T-helper 22 cell (primary cell): ENCODE results near the gene TMEM132D.
"Not testable (repeated sequence)": the region's sequence is repeated elsewhere in the genome, so short reads cannot be mapped to it uniquely, and the experiment has no call there.

ENCODE experiments used
- DNase-seq: peaks from one replicate; pipeline ENCODE4 v3.0.0-alpha.2; 2020; ENCODE audit warnings: low read depth

TMEM132D gene

GRCh38 chr12:129234209-129234608, 669.6 kb downstream of the TMEM132D start:
- no peak for DNase-seq

GRCh38 chr12:129231491-129231890, 672.3 kb downstream of the TMEM132D start:
- no peak for DNase-seq

GRCh38 chr12:129230995-129231394, 672.8 kb downstream of the TMEM132D start:
- DNase-seq: no peak

DNA sequence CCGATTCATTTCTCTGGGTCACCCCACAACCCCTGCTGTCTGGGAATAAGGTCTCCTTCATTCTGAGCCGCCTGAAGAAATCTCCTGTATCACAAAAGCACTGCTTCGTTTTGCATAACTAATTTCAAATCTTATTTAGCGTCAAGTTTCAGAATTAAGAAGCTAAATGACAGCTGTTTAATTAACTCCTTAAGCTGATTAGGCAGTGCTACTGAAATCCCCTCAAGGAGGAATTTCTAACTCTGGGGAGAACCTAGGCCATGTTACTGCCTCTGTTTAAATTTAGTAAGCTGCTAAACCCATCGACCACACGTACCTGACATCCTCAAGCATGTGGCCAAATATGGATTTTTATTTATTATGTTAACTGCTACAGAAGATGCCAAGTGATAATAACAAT, 677.0 kb downstream of the TMEM132D start:
- DNase-seq: no peak

DNA sequence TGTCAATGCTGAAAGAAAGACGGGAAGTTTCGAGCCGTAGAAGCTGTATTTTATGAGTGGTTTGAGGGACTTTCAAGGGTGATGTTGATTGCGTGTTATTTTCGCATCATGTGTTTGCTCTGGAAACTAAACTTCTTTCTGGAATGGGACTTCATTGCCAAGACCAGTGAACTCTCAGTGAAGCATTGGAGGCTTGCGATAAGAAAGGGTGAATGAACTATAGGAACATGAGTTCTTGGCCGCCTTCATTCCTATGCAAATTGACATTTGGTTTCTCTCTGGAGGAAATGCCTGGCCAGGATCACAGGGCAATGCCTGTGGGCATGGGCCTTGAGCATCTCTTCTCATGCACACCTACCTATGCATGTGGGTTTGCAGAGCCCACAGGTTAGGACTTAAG, 677.8 kb downstream of the TMEM132D start:
- DNase-seq: no peak

GRCh38 chr12:129215556-129215955, 688.3 kb downstream of the TMEM132D start:
- DNase-seq: no peak

GRCh38 chr12:129213551-129213950, 690.3 kb downstream of the TMEM132D start:
- no peak for DNase-seq

DNA sequence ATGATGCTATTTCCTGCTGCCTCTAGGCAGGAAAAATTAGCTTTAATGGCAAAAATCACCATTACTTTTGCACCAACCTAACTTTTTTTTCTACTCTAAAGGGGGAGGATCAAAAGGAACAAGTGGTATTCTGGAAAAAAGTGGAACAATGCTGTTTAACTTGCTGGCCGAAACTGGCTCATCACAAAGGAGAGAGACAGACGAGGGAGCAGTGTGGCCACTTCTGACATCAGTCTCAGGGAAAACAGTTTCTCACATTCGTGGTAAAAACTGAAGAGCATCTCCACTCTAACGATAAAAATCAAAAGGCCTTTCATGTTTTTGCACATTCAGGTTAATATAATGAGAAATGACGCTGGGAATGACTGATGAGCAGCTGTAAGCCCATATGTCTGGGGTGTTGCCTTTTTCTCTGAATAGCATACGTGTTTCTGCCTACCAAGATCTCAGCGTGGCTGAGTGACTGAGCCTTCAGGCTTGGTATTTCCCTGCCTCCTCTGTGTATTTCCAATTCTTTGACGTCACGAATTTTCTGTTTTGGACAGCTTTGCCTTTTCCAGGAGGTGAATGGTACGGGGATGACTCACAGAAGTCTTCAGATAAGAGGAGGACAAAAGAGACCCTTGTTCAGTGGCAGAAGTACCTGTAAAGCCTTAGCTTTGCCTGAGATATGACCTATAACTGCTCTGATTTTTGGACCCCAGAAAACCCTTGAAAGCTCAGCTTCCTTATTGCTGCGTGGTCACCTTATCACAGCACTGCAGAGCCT, 691.8 kb downstream of the TMEM132D start:
- DNase-seq: no peak

GRCh38 chr12:129208566-129208965, 695.3 kb downstream of the TMEM132D start:
- no peak for DNase-seq

DNA sequence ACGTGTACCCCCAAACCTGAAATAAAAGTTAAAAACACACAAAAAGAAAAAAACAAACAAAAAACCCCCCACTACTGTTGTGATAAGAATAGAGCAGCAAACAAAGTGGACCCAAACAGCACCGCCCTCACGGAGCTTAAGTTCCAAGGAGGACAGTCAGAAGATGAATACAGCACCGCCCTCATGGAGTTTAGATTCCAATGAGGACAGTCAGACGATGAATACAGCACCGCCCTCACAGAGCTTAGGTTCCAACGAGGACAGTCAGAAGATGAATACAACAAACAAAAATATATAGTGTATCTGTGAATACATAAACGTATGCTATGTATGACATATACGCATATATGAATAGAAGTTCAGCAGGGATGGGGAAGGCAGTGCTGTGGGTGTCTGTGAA, 696.7 kb downstream of the TMEM132D start:
- DNase-seq: no peak

GRCh38 chr12:129203456-129203855, 700.4 kb downstream of the TMEM132D start:
- no peak for DNase-seq

DNA sequence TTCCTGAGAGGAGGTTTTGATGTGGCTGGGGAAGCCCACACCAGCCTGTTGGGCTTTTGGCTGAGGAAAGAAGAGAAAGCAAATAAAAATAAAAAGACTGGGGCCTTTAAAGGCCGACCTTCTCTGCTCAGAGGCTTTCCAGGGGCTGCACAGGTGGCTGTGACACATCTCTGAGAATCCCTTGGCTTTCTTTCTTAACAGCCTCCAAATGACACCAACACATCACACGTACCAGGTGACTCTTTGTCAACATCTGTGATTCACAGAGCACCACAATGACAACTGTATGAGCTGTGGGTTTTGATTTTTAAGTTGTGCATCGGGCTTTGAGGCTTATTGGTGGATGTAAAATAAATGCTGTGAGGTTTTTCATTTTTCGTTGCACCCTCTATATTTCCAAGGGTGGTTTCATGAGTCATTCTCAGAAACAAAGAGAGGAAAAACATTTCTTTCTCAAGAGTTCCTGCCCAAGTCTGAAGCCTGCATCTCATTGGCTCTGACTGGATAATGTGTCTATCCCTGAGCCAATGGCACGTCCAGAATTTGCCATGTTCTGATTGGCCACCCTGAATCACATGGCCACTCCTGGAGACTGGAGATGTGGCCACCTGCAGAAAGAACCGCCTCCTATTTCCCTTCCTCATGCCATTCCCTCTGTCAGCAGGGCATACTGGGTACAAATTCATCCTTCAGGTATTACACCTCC, 701.6 kb downstream of the TMEM132D start:
- DNase-seq: no peak

DNA sequence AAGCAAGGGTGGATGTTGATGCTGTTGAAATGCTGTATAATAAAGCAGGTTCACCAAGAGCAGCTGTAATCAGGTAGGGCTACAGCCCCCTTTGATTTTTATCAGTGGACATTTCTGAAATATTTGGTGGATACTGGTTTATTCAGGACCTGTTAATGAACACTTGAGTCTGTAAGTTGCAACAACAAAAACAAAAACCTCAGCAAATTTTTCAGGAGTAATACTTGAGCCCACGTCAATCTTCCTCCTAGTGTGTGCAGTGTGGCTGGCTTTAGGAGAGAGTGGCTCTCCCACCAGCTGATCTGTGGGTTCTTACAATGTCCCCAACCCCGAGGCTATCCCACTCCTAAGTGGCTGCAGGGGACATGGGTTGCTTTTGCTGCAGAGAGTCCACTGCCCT, 702.8 kb downstream of the TMEM132D start:
- DNase-seq: no peak

DNA sequence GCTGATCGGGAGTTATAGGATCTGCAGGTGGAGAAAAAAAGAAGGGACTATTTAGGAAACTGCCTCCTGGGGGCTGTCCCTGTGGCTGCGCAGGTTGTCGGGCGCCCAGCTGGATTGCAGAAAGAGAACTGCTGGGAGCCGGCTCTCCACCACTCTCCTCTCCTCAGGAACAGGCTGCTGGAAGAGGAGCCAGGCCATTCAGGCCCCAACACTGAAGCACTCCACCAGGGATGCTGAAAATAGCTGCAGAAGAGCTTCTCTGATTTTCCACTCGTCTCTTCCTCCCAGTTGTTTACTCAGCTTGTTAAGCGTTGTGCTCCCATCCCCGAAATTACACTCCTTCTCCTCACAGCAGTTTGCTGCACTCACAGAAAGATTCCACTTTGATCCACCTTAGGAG, 703.2 kb downstream of the TMEM132D start:
- DNase-seq: no peak

DNA sequence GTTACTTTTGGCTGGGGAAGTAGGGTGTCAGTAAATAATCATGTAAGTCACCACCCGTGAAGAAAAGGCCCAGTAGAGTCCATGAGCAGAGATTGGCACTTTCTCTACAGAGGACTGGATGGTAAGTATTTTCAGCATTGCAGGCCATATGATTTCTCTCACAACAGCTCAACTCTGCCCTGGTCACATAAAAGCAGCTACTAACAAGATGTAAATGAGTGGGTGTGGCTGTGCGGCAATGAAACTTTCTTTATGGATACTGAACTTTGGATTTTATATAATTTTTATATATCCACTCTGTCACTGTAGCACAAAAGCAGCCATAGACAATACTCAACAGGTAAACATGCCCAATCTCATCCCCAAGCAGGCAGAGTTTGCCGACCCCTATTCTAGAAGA, 706.9 kb downstream of the TMEM132D start:
- DNase-seq: no peak

GRCh38 chr12:129195081-129195480, 708.7 kb downstream of the TMEM132D start:
- no peak for DNase-seq

DNA sequence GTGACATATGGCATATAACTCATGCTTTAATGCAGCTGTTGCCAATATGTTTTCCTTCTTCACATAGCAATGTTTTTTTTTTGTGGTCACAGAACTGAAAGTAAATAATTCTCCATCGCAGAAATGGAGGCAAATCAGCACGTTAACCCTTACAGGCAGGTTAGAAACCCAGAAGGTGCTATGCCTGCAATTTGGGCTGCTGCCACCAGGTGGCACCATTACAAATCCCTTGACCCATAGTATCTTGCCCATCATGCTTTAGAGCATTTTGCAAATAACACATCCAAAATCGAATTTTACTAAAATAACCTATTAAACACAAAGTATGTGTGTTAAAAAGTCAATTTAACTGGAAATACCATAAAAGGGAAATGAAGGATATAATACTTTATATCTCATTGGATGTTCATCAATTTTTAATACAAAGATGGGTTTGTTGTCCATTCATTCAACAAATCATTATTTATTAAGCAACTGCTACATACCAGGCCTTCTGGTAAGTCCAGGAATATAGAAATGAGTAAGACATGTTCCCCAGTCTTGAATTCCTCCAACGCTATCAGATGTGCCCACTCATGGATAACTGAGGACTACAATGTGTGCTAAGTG, 710.5 kb downstream of the TMEM132D start:
- no peak for DNase-seq

- no peak for DNase-seq
Observed at GRCh38 chr12:129190827-129191226, 713.0 kb downstream of the TMEM132D start.

DNA sequence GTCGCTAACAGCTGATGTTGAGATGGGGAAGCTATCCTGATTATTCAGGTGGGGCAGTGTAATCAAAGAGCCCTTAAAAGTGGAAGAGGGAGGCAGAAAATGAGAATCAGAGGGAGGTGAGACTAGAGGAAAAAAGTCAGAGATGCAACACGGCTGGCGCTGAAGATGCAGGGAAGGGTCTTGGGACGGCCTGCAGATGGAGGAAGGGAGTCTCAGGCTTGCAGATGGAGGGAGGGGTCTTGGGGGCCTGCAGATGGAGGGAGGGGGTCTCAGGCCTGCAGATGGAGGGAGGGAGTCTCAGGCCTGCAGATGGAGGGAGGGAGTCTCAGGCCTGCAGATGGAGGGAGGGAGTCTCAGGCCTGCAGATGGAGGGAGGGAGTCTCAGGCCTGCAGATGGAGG, 713.9 kb downstream of the TMEM132D start:
- DNase-seq: not testable (repeated sequence)

DNA sequence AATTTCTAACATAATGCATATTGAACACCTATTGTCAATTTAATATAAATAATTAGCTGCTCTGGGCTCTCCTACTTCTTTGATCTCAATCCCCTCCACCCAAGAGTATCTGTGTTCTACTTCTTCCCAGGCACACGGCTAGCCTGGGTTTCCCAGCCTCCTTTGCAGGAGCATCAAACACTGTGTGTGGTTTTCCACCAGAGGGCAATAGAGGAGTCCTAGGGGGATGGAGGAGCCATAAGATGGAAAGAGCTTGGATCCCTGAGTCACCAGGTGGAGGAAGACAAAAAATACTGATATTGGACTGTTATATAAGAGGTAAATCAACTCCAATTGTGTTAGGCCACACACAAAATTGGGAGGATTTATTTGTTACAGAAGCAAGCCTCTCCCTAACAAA, 716.9 kb downstream of the TMEM132D start:
- no peak for DNase-seq

GRCh38 chr12:129185855-129186254, 718.0 kb downstream of the TMEM132D start:
- DNase-seq: no peak

- DNase-seq: no peak
Observed at GRCh38 chr12:129184127-129184928, 719.5 kb downstream of the TMEM132D start.
